Measurements from ENCODE around the gene NSG1. TPM values are rescaled to one million over a fixed set of nuclear protein-coding genes. Genes with fewer than 3 reads are reported as not detected.
"Not testable (repeated sequence)": the region's sequence is repeated elsewhere in the genome, so short reads cannot be mapped to it uniquely, and the experiment has no call there.

Gene NSG1
- 10 to 100 TPM; 59.1 to 75.5 (median 63.2) TPM for polyA plus RNA-seq (ENCODE audit: insufficient read depth in 1 of 5, insufficient read length in 5 of 5, low replicate concordance in 1 of 5)
- long read RNA-seq, donor 1, transcript NSG1-203 (5 exons, 2,254 nt) = minor isoform, 6 of 42 reads
- long read RNA-seq, donor 1, transcript NSG1-201 (6 exons, 2,650 nt) = major isoform, 9 of 42 reads
- long read RNA-seq, donor 1, partial matches to known transcripts = 25 of 42 reads
- long read RNA-seq, donor 1, other reads (novel, unspliced or antisense) = 0 of 42 reads
- long read RNA-seq, donor 2, transcript NSG1-201 (6 exons, 2,650 nt) = major isoform, 5 of 22 reads
- long read RNA-seq, donor 2, partial matches to known transcripts = 14 of 22 reads
- long read RNA-seq, donor 2, other reads (novel, unspliced or antisense) = 0 of 22 reads
- long read RNA-seq, donor 3, transcript NSG1-203 (5 exons, 2,254 nt) = major isoform, 8 of 49 reads
- long read RNA-seq, donor 3, partial matches to known transcripts = 38 of 49 reads
- long read RNA-seq, donor 3, other reads (novel, unspliced or antisense) = 0 of 49 reads
- long read RNA-seq, donor 4, partial matches to known transcripts = 13 of 16 reads
- long read RNA-seq, donor 4, other reads (novel, unspliced or antisense) = 0 of 16 reads
- long read RNA-seq, donor 5, transcript NSG1-201 (6 exons, 2,650 nt) = major isoform, 15 of 53 reads
- long read RNA-seq, donor 5, partial matches to known transcripts = 34 of 53 reads
- long read RNA-seq, donor 5, other reads (novel, unspliced or antisense) = 0 of 53 reads
- long read RNA-seq, donor 6, transcript NSG1-201 (6 exons, 2,650 nt) = major isoform, 13 of 49 reads
- long read RNA-seq, donor 6, partial matches to known transcripts = 32 of 49 reads
- long read RNA-seq, donor 6, other reads (novel, unspliced or antisense) = 0 of 49 reads
- long read RNA-seq, donor 7, transcript NSG1-201 (6 exons, 2,650 nt) = major isoform, 6 of 22 reads
- long read RNA-seq, donor 7, partial matches to known transcripts = 14 of 22 reads
- long read RNA-seq, donor 7, other reads (novel, unspliced or antisense) = 0 of 22 reads
- long read RNA-seq, donor 8, partial matches to known transcripts = 11 of 15 reads
- long read RNA-seq, donor 8, other reads (novel, unspliced or antisense) = 0 of 15 reads

GRCh38 chr4:4386736-4387392, at the start of gene NSG1:
NSG1 (plus strand) TSS chr4:4387102; CDS start chr4:4387630, 528 bp downstream.
- DNase-seq = peak; percentile 34 to 46

GRCh38 chr4:4338210-4339001, 48.5 kb upstream of the NSG1 start:
- DNase-seq = no peak

- DNase-seq = peak in 1 of 2 donors; percentile 55
These were observed 47.3 kb upstream of the NSG1 start for GRCh38 chr4:4339504-4340085.

DNA sequence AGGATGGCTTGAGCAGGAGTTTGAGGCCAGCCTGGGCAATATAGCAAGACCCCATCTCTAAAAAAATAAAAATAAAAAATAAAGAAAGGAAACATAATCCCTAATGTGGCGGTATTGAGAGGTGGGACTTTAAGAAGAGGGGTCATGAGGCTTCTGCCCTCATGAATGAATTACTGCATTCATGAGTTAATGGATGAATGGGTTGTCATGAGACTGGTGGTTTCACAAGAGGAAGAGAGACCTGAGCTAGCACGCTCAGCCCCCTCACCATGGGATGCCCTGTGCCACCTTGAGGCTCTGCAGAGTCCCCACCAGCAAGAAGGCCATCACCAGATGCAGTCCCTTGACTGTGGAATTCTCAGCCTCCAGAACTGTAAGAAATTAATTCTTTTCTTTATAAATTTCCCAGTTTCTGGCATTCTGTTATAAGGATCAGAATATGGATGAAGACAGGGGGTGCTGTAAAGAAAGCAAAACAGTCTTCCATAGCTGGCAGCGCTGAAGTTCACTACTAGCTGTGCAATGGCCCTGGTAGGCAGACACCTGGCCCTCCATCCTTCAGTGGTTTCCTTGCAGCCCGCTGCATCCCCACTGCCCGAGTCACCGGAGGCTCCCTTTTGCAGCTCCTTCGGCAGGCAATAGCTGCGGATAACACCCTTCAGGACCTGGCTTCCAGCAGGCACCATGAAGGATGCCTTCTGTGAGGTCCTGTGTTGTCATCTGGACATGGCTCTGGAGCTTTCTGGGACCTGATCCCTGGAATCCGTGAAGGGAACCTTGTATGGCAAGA, 44.8 kb upstream of the NSG1 start:
- DNase-seq = no peak

DNA sequence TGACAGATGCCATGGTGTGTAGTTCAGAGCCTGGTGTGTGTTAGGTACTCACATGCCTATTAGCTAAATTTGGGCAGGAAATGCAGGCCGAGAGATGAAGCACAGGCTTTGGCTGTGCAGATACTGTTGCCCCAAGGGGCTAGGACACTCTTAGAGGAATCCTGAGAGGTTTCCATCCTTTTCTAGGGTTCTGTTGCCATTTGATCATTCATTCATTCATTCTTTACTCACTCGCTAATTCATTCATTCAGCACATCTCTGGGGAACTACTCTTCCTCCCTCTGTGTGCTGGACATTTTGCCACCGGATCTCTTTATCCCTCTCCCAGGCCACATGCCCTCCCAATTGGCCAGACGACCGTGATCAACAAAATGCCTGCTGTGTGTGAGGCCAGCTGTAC, 43.9 kb upstream of the NSG1 start:
- no peak for DNase-seq

GRCh38 chr4:4344915-4345527, 41.9 kb upstream of the NSG1 start:
- DNase-seq = no peak

DNA sequence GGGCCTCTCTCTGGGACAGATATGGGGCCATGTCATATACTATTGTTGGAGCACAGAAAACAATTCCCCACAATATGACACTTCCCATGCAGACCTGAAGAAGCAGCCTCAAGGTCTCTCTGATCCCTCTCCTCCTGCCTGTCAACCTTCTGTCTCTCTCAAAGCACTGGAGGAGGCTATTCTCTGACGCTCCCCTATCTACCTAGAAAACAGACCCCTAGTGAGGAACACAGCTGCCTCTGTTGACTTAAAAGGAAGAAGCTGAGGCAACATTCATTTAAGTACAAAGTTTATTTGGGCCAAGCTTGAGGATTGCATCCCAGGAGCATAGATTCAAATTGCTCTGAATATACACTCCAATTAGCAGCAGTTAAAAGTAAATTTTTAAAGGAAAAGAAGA, 39.3 kb upstream of the NSG1 start:
- no peak for DNase-seq

- DNase-seq = not testable (repeated sequence)
These were observed 38.3 kb upstream of the NSG1 start for GRCh38 chr4:4348585-4348984.

DNA sequence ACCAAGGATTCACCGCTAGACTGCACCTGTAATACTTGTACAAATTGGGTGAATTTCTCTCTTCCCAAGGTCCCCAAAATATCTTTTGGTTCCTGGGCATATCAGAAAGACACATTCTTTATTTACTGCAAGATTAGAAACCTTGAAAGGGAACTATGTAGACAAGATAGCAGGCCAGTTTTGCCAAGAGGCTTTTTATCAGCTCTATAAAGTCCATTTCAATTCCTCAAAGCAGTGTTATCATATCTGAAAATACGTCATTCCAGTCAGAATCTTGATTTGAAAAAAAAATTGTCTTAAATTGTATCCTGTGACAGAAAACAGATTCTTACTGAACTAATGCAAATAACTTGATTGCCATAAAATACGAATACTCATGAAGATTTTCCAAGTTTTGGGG, 37.0 kb upstream of the NSG1 start:
- DNase-seq = no peak

- no peak for DNase-seq
These were observed 36.0 kb upstream of the NSG1 start for GRCh38 chr4:4350909-4351308.

- no peak for DNase-seq
These were observed 31.6 kb upstream of the NSG1 start for GRCh38 chr4:4355302-4355701.

- DNase-seq = no peak
These were observed 30.5 kb upstream of the NSG1 start for GRCh38 chr4:4356106-4357041.

DNA sequence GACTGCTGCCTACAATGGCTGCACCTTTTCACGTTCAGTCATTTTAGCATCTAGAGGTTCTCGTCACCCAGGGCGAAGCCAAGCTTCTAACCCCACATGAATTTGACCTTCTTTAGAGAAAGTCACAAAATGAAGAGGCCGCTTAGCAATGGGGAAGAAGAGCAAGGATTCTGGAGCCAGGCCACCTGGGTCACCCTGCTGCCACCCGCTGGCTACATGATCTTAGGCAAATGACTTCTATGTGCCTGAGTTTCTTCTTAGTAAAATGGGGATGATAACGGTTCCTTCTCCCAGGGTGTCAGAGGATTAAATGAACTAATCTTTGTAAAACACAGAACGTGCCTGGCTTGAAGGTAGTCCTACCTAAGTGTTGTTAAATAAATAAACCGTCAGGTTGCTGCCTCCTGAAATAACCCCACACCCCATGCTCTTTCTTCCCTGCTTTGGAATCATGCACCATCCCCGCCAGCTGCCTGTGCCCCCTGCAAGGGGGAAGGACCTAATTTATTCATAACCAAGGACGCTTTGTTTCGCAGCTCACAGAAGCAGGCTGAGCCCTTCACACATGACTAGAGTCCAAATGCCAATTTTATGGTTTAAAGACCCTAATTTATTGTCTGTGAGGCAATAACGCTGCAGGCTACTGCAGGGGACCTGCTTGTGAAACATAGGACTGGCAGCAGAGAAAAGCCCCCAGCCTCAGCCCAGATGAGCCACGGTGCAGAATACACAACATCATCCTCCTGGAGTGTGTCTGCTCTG, 28.6 kb upstream of the NSG1 start:
- no peak for DNase-seq

GRCh38 chr4:4361883-4362282, 25.0 kb upstream of the NSG1 start:
- DNase-seq = no peak

DNA sequence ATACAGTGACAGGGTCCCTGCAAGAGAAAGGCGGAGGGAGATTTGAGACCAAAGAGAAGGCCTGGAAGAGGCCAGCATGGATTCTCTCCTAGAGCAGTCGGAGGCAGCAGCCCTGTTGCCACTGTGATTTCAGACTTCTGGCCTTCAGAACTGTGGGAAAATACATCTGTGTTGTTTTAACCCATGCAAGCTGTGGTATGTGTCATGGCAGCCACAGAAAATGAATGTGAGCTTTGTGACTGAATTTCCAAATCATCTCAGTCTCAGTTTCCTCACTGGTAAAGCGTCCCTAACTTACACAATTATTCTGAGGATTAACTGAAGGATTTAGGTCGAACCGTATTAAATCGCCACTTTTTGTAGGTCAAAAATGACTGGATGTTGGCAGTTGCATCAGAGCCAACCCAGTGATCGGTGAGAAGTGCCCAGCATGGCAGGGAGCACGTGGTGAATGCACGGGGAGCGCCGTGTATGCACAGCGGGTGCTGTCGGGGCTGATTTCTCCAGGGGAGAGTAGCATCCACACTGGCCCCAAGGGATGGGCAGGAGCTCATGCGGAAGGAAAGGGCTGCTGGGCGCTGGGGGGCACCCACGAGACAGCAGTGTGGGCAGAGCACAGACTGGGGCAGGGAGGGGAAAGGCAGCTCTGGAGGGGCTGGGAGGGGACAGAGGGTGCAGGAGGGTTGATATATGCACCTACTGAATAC, 23.8 kb upstream of the NSG1 start:
- DNase-seq = no peak

- DNase-seq = no peak
These were observed 22.8 kb upstream of the NSG1 start for GRCh38 chr4:4364061-4364460.
